ENCODE measurements around the gene MSRB2. TPM values are rescaled to one million over a fixed set of nuclear protein-coding genes. Genes with fewer than 3 reads are reported as not detected.
A peak's percentile ranks its signal among the peaks of the same experiment; 100 is the strongest.

MSRB2 gene
- total RNA-seq, 3 donors from 2014 or later, result 19.0 to 31.5 (median 24.9) TPM

- intact Hi-C loops (cut with DNase I; ENCODE audit: low total_unique reads), result no loop called here
- Histone ChIP-seq H3K27me3 (no peaks in the 10 kb centered on the region), H3K36me3 (no peaks in the 10 kb centered on the region), H3K27ac (no peak overlapping the region), H3K4me3 (no peak overlapping the region), H3K9me3 (no peaks in the 10 kb centered on the region), H3K4me1 (no peaks in the 10 kb centered on the region)
- DNase-seq (ENCODE audit: low spot score in 2 of 2), result no peak
- no peak for TF ChIP-seq CTCF (IDR thresholded peaks at IDR 0.05)
- TF ChIP-seq POLR2A (IDR thresholded peaks at IDR 0.05), result no peak
- TF ChIP-seq POLR2AphosphoS5 (IDR thresholded peaks at IDR 0.05), result no peak
These were observed 14.1 kb upstream of the MSRB2 start for GRCh38 chr10:23081221-23081750.

GRCh38 chr10:23081891-23082290 lies 13.5 kb upstream of the MSRB2 start:
- no peak overlapping the region for H3K27ac ChIP-seq
- H3K4me1 ChIP-seq, result no peaks in the 10 kb centered on the region
- DNase-seq (ENCODE audit: low spot score in 2 of 2), result no peak
- H3K27me3 ChIP-seq, result no peaks in the 10 kb centered on the region
- no peaks in the 10 kb centered on the region for H3K36me3 ChIP-seq
- no peaks in the 10 kb centered on the region for H3K9me3 ChIP-seq
- no peak overlapping the region for H3K4me3 ChIP-seq
- intact Hi-C loops (cut with DNase I; ENCODE audit: low total_unique reads), result no loop called here
- TF ChIP-seq CTCF (IDR thresholded peaks at IDR 0.05) (no peak), POLR2A (IDR thresholded peaks at IDR 0.05) (no peak), POLR2AphosphoS5 (IDR thresholded peaks at IDR 0.05) (no peak)

GRCh38 chr10:23088609-23089008 lies 6.8 kb upstream of the MSRB2 start:
- TF ChIP-seq CTCF (IDR thresholded peaks at IDR 0.05) (no peak), POLR2A (IDR thresholded peaks at IDR 0.05) (no peak), POLR2AphosphoS5 (IDR thresholded peaks at IDR 0.05) (no peak)
- Histone ChIP-seq H3K27ac (no peak overlapping the region), H3K36me3 (no peaks in the 10 kb centered on the region), H3K9me3 (no peaks in the 10 kb centered on the region), H3K27me3 (no peaks in the 10 kb centered on the region), H3K4me1 (no peaks in the 10 kb centered on the region), H3K4me3 (no peak overlapping the region)
- intact Hi-C loops (cut with DNase I; ENCODE audit: low total_unique reads), result no loop called here
- DNase-seq (ENCODE audit: low spot score in 2 of 2), result no peak

- TF ChIP-seq POLR2A (IDR thresholded peaks at IDR 0.05) (no peak), CTCF (IDR thresholded peaks at IDR 0.05) (no peak), POLR2AphosphoS5 (IDR thresholded peaks at IDR 0.05) (no peak)
- Histone ChIP-seq H3K36me3 (no peaks in the 10 kb centered on the region), H3K4me1 (peaks cover 0 to 4% of the 10 kb centered on the region in 2 donors), H3K9me3 (peaks cover 4 to 7% of the 10 kb centered on the region in 2 donors), H3K27ac (peak overlapping the region; percentile 97), H3K27me3 (no peaks in the 10 kb centered on the region), H3K4me3 (peak overlapping the region; percentile 78 to 85 (median 79))
- intact Hi-C loops (cut with DNase I; ENCODE audit: low total_unique reads), result no loop called here
- no peak for DNase-seq (ENCODE audit: low spot score in 2 of 2)
These were observed 484 bp upstream of the MSRB2 start for GRCh38 chr10:23094786-23095403.

GRCh38 chr10:23095966-23096801 lies 805 bp downstream of the MSRB2 start:
- Histone ChIP-seq H3K36me3 (no peaks in the 10 kb centered on the region), H3K27me3 (no peaks in the 10 kb centered on the region), H3K4me1 (peaks cover 0 to 4% of the 10 kb centered on the region in 2 donors), H3K9me3 (peaks cover 4 to 7% of the 10 kb centered on the region in 2 donors), H3K27ac (peak overlapping the region; percentile 97), H3K4me3 (peak overlapping the region; percentile 78 to 85 (median 79))
- intact Hi-C loops (cut with DNase I; ENCODE audit: low total_unique reads), result no loop called here
- DNase-seq (ENCODE audit: low spot score in 2 of 2), result peak; percentile 54
- TF ChIP-seq CTCF (IDR thresholded peaks at IDR 0.05), result no peak
- no peak for TF ChIP-seq POLR2A (IDR thresholded peaks at IDR 0.05)
- TF ChIP-seq POLR2AphosphoS5 (IDR thresholded peaks at IDR 0.05), result peak in 1 of 3 donors; percentile 10
